Trophoblast cell (in vitro differentiated cells and primary cell): ENCODE data around the gene FMNL2.

ENCODE experiments used
- DNase-seq, 2 donors: peaks; one replicate each; pipeline ENCODE4 v3.0.0-alpha.2; 2016
- H2AFZ ChIP-seq: 2 replicates; pipeline ENCODE4 v1.6.1; 2013; ENCODE audit warnings: low read length, moderate library complexity, mild to moderate bottlenecking; ENCODE audit not compliant: insufficient read depth, poor library complexity
- H2AK5ac ChIP-seq: 2 replicates; pipeline ENCODE4 v1.6.1; 2013; ENCODE audit warnings: mild to moderate bottlenecking, low read length
- H2BK120ac ChIP-seq: 2 replicates; pipeline ENCODE4 v1.6.1; 2013; ENCODE audit warnings: low read length, mild to moderate bottlenecking, moderate library complexity; ENCODE audit not compliant: insufficient read depth, poor library complexity
- H2BK12ac ChIP-seq: 2 replicates; pipeline ENCODE4 v1.6.1; 2013; ENCODE audit warnings: mild to moderate bottlenecking, low read length, moderate library complexity
- H2BK5ac ChIP-seq: 2 replicates; pipeline ENCODE4 v1.6.1; 2013; ENCODE audit warnings: low read length, low read depth, moderate library complexity, mild to moderate bottlenecking; ENCODE audit not compliant: poor library complexity
- H3K14ac ChIP-seq: 2 replicates; pipeline ENCODE4 v1.6.1; 2013; ENCODE audit warnings: mild to moderate bottlenecking, low read length
- H3K18ac ChIP-seq: 2 replicates; pipeline ENCODE4 v1.6.1; 2013; ENCODE audit warnings: mild to moderate bottlenecking, low read length
- H3K23ac ChIP-seq: 2 replicates; pipeline ENCODE4 v1.6.1; 2013; ENCODE audit warnings: low read length
- H3K27ac ChIP-seq: 2 replicates; pipeline ENCODE4 v1.5.1; 2013; ENCODE audit warnings: low read depth, mild to moderate bottlenecking, inconsistent platforms, low read length, moderate library complexity
- H3K27me3 ChIP-seq: 2 replicates; pipeline ENCODE4 v1.6.1; 2013; ENCODE audit warnings: inconsistent platforms, mild to moderate bottlenecking, low read length, moderate library complexity; ENCODE audit not compliant: insufficient read depth
- H3K36me3 ChIP-seq, 2 experiments: 1 replicate in 1 of 2; 2 replicates in 1 of 2; pipeline ENCODE4 v1.6.1; 2013; ENCODE audit warnings: low read length in 2 of 2, mild to moderate bottlenecking in 2 of 2, moderate library complexity in 1 of 2; ENCODE audit not compliant: insufficient read depth in 2 of 2, control insufficient read depth in 1 of 2
- H3K4ac ChIP-seq: 2 replicates; pipeline ENCODE4 v1.6.1; 2013; ENCODE audit warnings: low read depth, mild to moderate bottlenecking, low read length, moderate library complexity
- H3K4me1 ChIP-seq, 2 experiments: 1 replicate in 1 of 2; 2 replicates in 1 of 2; pipeline ENCODE4 v1.6.1; 2013; ENCODE audit warnings: low read length in 2 of 2, mild to moderate bottlenecking in 2 of 2, moderate library complexity in 1 of 2; ENCODE audit not compliant: insufficient read depth in 2 of 2, control insufficient read depth in 1 of 2
- H3K4me2 ChIP-seq: 2 replicates; pipeline ENCODE4 v1.6.1; 2013; ENCODE audit warnings: inconsistent platforms, mild to moderate bottlenecking, low read length, moderate library complexity
- H3K4me3 ChIP-seq: 2 replicates; pipeline ENCODE4 v1.5.1; 2013; ENCODE audit warnings: mild to moderate bottlenecking, low read depth, low read length, inconsistent platforms
- H3K79me1 ChIP-seq: one replicate; pipeline ENCODE4 v1.6.1; 2013; ENCODE audit warnings: low read length
- H3K79me2 ChIP-seq: 2 replicates; pipeline ENCODE4 v1.6.1; 2013; ENCODE audit warnings: low read length, mild to moderate bottlenecking; ENCODE audit not compliant: control insufficient read depth, insufficient read depth, poor library complexity
- H3K9ac ChIP-seq: 2 replicates; pipeline ENCODE4 v1.6.1; 2013; ENCODE audit warnings: mild to moderate bottlenecking, low read length
- H3K9me3 ChIP-seq: 2 replicates; pipeline ENCODE4 v1.6.1; 2013; ENCODE audit warnings: low read depth, mild to moderate bottlenecking, control low read depth, inconsistent platforms, low read length; ENCODE audit not compliant: insufficient read depth
- H4K12ac ChIP-seq: 2 replicates; pipeline ENCODE4 v1.6.1; 2013; ENCODE audit warnings: low read depth, mild to moderate bottlenecking, low read length, moderate library complexity
- H4K8ac ChIP-seq: 2 replicates; pipeline ENCODE4 v1.6.1; 2013; ENCODE audit warnings: low read depth, mild to moderate bottlenecking, low read length, moderate library complexity
- H4K91ac ChIP-seq: one replicate; pipeline ENCODE4 v1.6.1; 2013; ENCODE audit warnings: low read depth, mild to moderate bottlenecking, low read length, moderate library complexity
- WGBS: extraction: QIAGEN DNeasy Blood & Tissue Kit; methylation state at CpG from one replicate; pipeline ENCODE4 v1.1.7; 2013; ENCODE audit warnings: missing lambda C conversion rate; ENCODE audit not compliant: insufficient read length, insufficient coverage; ENCODE audit errors: extremely low coverage; 5-methylcytosine and 5-hydroxymethylcytosine counted together

Gene FMNL2

GRCh38 chr2:152432765-152433164 is 97.8 kb downstream of the FMNL2 start:
- no peak overlapping the region for H3K4me3 ChIP-seq
- H3K36me3 ChIP-seq: no peaks in the 10 kb centered on the region
- no peak overlapping the region for H2BK12ac ChIP-seq
- no peaks in the 10 kb centered on the region for H3K27me3 ChIP-seq
- no peaks in the 10 kb centered on the region for H3K9me3 ChIP-seq
- H3K14ac ChIP-seq: no peak overlapping the region
- no peak overlapping the region for H4K91ac ChIP-seq
- H3K4ac ChIP-seq: no peak overlapping the region
- no peaks in the 10 kb centered on the region for H3K79me2 ChIP-seq
- no CpG with 5 or more reads among the region's 4 CpGs for WGBS
- H3K4me1 ChIP-seq: no peaks in the 10 kb centered on the region
- no peak overlapping the region for H3K9ac ChIP-seq
- DNase-seq: no peak
- H3K79me1 ChIP-seq: no peaks in the 10 kb centered on the region
- H2AFZ ChIP-seq: no peak overlapping the region
- no peak overlapping the region for H3K4me2 ChIP-seq
- no peak overlapping the region for H4K12ac ChIP-seq
- H3K27ac ChIP-seq: no peak overlapping the region
- H2AK5ac ChIP-seq: no peak overlapping the region
- no peak overlapping the region for H3K23ac ChIP-seq
- H3K18ac ChIP-seq: no peak overlapping the region
- H4K8ac ChIP-seq: no peak overlapping the region
- H2BK5ac ChIP-seq: no peak overlapping the region
- H2BK120ac ChIP-seq: no peak overlapping the region

- no peak for DNase-seq
- Histone ChIP-seq H3K4me3 (no peak overlapping the region), H3K14ac (no peak overlapping the region), H2BK120ac (no peak overlapping the region), H2BK5ac (no peak overlapping the region), H4K8ac (no peak overlapping the region), H3K4ac (no peak overlapping the region), H3K9ac (no peak overlapping the region), H3K79me1 (no peaks in the 10 kb centered on the region), H3K18ac (no peak overlapping the region), H2AFZ (no peak overlapping the region), H3K9me3 (no peaks in the 10 kb centered on the region), H3K23ac (no peak overlapping the region), H3K4me1 (no peaks in the 10 kb centered on the region), H3K4me2 (no peak overlapping the region), H3K79me2 (no peaks in the 10 kb centered on the region), H2AK5ac (no peak overlapping the region), H4K12ac (no peak overlapping the region), H3K27ac (no peak overlapping the region), H4K91ac (no peak overlapping the region), H3K27me3 (no peaks in the 10 kb centered on the region), H3K36me3 (no peaks in the 10 kb centered on the region), H2BK12ac (no peak overlapping the region)
- WGBS: no CpG with 5 or more reads among the region's 1 CpG
Observed at GRCh38 chr2:152433289-152433688, 98.3 kb downstream of the FMNL2 start.

- WGBS: no CpG with 5 or more reads among the region's 2 CpGs
Observed at GRCh38 chr2:152433791-152434190, 98.8 kb downstream of the FMNL2 start.

GRCh38 chr2:152434395-152435182 is 99.6 kb downstream of the FMNL2 start:
- no peak overlapping the region for H4K12ac ChIP-seq
- H3K14ac ChIP-seq: no peak overlapping the region
- no peak overlapping the region for H3K27ac ChIP-seq
- no peaks in the 10 kb centered on the region for H3K9me3 ChIP-seq
- H2BK12ac ChIP-seq: no peak overlapping the region
- no peak overlapping the region for H2AFZ ChIP-seq
- H3K4ac ChIP-seq: no peak overlapping the region
- no peak overlapping the region for H3K4me2 ChIP-seq
- no peak overlapping the region for H2AK5ac ChIP-seq
- H3K4me1 ChIP-seq: no peaks in the 10 kb centered on the region
- no peaks in the 10 kb centered on the region for H3K27me3 ChIP-seq
- WGBS: no CpG with 5 or more reads among the region's 1 CpG
- H4K8ac ChIP-seq: no peak overlapping the region
- no peak for DNase-seq
- H2BK5ac ChIP-seq: no peak overlapping the region
- no peak overlapping the region for H3K9ac ChIP-seq
- no peaks in the 10 kb centered on the region for H3K79me1 ChIP-seq
- no peak overlapping the region for H2BK120ac ChIP-seq
- H3K18ac ChIP-seq: no peak overlapping the region
- no peak overlapping the region for H3K4me3 ChIP-seq
- H3K36me3 ChIP-seq: no peaks in the 10 kb centered on the region
- no peak overlapping the region for H4K91ac ChIP-seq
- no peak overlapping the region for H3K23ac ChIP-seq
- no peaks in the 10 kb centered on the region for H3K79me2 ChIP-seq

More at GRCh38 chr2:152433791-152434190, 98.8 kb downstream of the FMNL2 start:
- Histone ChIP-seq H2BK12ac (no peak overlapping the region), H2BK5ac (no peak overlapping the region), H3K23ac (no peak overlapping the region), H3K79me1 (no peaks in the 10 kb centered on the region), H3K9ac (no peak overlapping the region), H3K79me2 (no peaks in the 10 kb centered on the region), H2AFZ (no peak overlapping the region), H3K18ac (no peak overlapping the region), H3K4me2 (no peak overlapping the region), H3K9me3 (no peaks in the 10 kb centered on the region), H3K4me3 (no peak overlapping the region), H4K91ac (no peak overlapping the region), H3K27ac (no peak overlapping the region), H2AK5ac (no peak overlapping the region), H3K27me3 (no peaks in the 10 kb centered on the region), H3K4ac (no peak overlapping the region), H3K14ac (no peak overlapping the region), H3K4me1 (no peaks in the 10 kb centered on the region), H2BK120ac (no peak overlapping the region), H3K36me3 (no peaks in the 10 kb centered on the region), H4K8ac (no peak overlapping the region), H4K12ac (no peak overlapping the region)
- DNase-seq: no peak
